GM21360 (cell line): ENCODE measurements around the gene ZFYVE16.
"Not testable (repeated sequence)": the region's sequence is repeated elsewhere in the genome, so short reads cannot be mapped to it uniquely, and the experiment has no call there.

Experiments used
- ATAC-seq: cut with Tn5 transposase; IDR thresholded peaks from one replicate; pipeline ENCODE4 v1.9.1; 2021; ENCODE audit warnings: mild to moderate bottlenecking, moderate library complexity; ENCODE audit not compliant: unreplicated experiment

ZFYVE16 gene

GRCh38 chr5:80409367-80409966, 1.6 kb downstream of the ZFYVE16 start:
- no peak for ATAC-seq

GRCh38 chr5:80411589-80412219, 3.8 kb downstream of the ZFYVE16 start:
- no peak for ATAC-seq

DNA sequence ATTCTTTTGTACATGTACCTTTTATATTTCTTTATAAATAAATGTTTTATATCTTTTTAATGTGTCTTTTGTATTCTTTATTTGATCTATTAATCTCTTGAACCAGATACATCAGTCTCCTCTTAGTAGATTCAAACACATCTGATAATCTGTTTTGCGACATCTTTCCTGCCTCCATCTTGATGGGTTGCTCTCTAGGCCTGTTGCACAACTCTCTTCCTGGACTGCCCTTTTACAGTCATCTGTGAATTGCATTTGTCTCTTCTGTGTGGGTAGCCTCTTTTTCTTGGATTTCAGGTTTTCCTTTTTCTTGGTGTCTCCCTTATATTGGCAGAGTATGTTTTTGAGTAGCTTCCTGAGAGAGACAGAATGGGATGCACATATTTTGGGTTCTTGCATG, 6.2 kb downstream of the ZFYVE16 start:
- no peak for ATAC-seq

- ATAC-seq = no peak
Observed at GRCh38 chr5:80417973-80418372, 10.1 kb downstream of the ZFYVE16 start.

GRCh38 chr5:80424365-80424764, 16.5 kb downstream of the ZFYVE16 start:
- not testable (repeated sequence) for ATAC-seq

GRCh38 chr5:80435476-80435875, 27.6 kb downstream of the ZFYVE16 start:
- no peak for ATAC-seq

GRCh38 chr5:80437326-80437725, 29.5 kb downstream of the ZFYVE16 start:
- no peak for ATAC-seq

DNA sequence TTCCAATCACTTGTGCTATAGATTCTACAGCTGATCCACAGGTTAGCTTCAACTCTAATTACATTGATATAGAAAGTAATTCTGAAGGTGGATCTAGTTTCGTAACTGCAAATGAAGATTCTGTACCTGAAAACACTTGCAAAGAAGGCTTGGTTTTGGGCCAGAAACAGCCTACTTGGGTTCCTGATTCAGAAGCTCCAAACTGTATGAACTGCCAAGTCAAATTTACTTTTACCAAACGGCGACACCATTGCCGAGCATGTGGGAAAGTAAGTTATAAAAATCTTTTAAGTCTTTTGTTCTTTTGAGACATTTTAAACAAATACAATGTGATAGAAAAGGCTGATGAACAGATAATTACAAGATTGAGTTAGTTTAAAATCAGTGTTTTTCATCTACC, 30.9 kb downstream of the ZFYVE16 start:
- ATAC-seq = no peak

DNA sequence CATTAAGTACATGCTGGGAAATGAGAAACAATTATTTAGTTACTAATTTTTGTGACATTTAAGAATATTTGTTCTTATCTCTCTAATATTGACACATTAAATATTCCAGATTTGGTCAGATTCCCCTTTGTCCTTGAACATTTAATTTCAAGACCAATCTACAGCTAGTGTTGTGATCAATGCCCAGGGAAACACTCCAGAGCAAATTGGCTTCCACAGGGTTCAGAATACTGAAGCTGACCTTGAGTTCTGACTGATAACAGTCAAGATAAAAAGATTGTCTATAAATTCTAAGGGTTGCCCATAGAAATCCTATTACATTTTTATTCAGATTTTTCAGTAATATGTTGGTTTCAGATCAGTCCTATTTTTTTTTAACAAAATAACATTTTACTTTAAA, 31.3 kb downstream of the ZFYVE16 start:
- no peak for ATAC-seq

GRCh38 chr5:80442742-80443141, 34.9 kb downstream of the ZFYVE16 start:
- no peak for ATAC-seq

DNA sequence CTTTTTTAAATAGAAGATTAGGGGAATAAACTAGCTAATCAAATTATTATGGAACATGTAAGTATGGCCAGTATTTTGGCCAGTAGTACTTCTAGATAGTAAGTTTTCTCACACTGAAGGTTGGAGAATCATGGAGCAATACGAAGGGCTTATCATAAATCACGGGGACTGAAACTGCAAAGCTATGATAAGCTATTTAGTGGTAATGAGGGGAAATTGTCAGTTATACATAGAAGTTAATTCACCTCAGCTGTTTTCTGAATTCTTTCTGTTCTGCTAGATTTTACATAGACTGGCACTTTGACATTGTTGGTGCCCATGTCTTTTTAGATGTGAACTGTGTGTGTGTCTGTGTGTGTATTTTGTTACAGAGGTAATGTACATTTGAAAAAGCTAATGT, 45.5 kb downstream of the ZFYVE16 start:
- ATAC-seq = no peak

DNA sequence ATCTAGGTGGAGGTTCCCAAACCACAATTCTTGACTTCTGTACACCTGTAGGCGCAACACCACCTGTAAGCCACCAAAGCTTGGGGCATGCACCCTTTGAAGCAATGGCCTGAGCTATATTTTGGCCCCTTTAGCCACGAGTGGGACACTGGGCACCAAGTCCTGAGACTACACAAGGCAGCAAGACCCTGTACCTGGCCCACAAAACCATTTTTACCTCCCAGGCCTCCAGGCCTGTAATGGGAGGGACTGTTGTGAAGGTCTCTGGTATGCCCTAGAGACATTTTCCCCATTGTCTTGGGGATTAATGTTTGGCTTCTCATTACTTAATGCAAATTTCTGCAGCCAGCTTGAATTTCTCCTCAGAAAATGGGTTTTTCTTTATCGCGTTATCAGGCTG, 55.4 kb downstream of the ZFYVE16 start:
- ATAC-seq = no peak

GRCh38 chr5:80466669-80467485, 59.0 kb downstream of the ZFYVE16 start:
- ATAC-seq = no peak

- no peak for ATAC-seq
Observed at GRCh38 chr5:80468131-80468530, 60.3 kb downstream of the ZFYVE16 start.

DNA sequence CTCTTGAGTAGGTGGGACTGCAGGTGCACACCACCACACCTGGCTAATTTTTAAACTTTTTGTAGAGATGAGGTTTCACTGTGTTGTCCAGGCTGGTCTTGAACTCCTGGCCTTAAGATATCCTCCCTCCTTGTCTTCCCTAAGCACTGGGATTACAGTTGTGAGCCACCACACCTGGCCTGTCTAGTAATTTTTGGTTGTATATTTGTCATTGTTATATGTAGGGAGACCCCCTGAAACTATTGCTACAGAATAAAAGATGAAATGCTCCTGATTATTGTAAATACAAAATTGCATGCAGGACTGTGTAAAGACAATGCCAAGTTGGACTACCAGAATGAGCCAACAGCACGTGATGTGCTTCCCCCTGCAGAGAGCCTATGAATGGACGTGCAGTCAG, 62.8 kb downstream of the ZFYVE16 start:
- ATAC-seq = not testable (repeated sequence)

GRCh38 chr5:80474929-80475328, 67.1 kb downstream of the ZFYVE16 start:
- ATAC-seq = no peak

GRCh38 chr5:80479713-80480112, 71.8 kb downstream of the ZFYVE16 start:
- ATAC-seq = no peak

GRCh38 chr5:80480354-80480753, 72.5 kb downstream of the ZFYVE16 start:
- ATAC-seq = no peak

- ATAC-seq = no peak
Observed at GRCh38 chr5:80481019-80481893, 73.4 kb downstream of the ZFYVE16 start.

DNA sequence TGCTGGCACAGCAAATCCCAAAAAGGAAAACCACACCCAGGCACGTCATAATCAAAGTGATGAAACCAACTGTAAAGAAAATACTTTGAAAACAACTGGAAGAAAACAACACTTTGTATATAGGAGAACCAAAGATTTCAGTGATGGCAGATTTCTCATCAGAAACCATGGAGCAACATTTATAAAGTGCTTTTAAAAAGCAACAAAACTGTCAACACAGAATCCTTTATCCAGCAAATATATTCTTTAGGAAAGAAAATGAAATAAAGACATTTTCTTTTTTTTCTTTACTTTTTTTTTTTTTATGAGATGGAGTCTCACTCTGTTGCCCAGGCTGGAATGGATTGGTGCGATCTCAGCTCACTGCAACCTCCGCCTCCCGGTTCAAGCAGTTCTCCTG, 74.7 kb downstream of the ZFYVE16 start:
- ATAC-seq = no peak

DNA sequence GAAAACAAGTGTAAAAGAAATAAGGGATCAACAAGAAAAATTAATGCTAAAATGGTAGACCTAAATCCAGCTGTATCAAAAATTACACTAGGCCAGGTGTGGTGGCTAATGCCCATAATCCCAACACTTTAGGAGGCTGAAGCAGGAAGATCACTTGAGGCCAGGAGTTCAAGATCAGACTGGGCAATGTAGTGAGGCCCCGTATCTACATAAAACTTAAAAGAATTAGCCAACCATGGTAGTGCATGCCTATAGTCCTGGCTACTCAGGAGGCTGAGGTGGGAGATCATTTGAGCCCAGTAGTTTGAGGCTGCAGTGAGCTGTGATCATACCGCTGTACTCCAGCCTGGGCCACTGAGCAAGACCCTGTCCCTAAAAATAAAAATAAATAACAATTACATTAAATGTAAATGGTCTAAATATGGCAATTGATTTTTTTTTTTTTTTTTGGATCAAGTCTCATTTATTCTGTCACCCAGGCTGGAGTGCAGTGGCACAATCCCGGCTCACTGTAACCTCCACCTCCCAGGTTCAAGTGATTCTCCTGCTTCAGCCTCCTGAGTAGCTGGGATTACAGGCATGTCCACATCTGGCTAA, 75.9 kb downstream of the ZFYVE16 start:
- no peak for ATAC-seq
